ENCODE measurements around the gene ZMYND19.

DNA sequence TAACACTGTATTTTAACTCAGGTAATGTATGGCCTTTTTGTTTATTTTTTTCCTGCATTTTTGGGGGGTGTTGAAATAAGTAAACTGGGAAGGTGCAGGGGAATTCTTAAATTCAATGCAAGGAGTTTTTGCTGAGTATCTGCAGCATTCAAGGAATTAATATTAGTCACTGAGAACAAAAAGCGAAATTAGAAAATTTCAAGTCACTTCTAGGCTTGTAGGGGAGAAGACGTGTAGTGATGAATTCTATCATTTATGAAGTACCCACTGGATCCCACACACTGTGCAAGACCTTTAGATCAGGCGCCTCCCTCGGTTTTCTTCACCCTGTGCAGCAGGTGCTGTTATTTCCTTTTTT, 29.7 kb upstream of the ZMYND19 start:
- TF ChIP-seq EP300 (IDR thresholded peaks at IDR 0.05) (no peak), POLR2A (IDR thresholded peaks at IDR 0.05) (no peak), POLR2AphosphoS5 (IDR thresholded peaks at IDR 0.05) (no peak)
- TF ChIP-seq, protein P1, sequence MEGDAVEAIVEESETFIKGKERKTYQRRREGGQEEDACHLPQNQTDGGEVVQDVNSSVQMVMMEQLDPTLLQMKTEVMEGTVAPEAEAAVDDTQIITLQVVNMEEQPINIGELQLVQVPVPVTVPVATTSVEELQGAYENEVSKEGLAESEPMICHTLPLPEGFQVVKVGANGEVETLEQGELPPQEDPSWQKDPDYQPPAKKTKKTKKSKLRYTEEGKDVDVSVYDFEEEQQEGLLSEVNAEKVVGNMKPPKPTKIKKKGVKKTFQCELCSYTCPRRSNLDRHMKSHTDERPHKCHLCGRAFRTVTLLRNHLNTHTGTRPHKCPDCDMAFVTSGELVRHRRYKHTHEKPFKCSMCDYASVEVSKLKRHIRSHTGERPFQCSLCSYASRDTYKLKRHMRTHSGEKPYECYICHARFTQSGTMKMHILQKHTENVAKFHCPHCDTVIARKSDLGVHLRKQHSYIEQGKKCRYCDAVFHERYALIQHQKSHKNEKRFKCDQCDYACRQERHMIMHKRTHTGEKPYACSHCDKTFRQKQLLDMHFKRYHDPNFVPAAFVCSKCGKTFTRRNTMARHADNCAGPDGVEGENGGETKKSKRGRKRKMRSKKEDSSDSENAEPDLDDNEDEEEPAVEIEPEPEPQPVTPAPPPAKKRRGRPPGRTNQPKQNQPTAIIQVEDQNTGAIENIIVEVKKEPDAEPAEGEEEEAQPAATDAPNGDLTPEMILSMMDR (IDR thresholded peaks at IDR 0.05): no peak
